Activated CD4-positive, alpha-beta T cell treated with anti-CD3 and anti-CD28 coated beads for 4 hours (primary cell): ENCODE measurements around the gene DAND5.
A peak's percentile ranks its signal among the peaks of the same experiment; 100 is the strongest.
"Not testable (repeated sequence)": the region's sequence is repeated elsewhere in the genome, so short reads cannot be mapped to it uniquely, and the experiment has no call there.

ENCODE experiments used
- DNase-seq, 2 donors: peaks; one replicate each; pipeline ENCODE4 v3.0.0-alpha.2; 2020

DAND5 gene

GRCh38 chr19:12946092-12946721 lies 23.2 kb upstream of the DAND5 start:
- DNase-seq, result peak; percentile 36 to 53

- no peak for DNase-seq
Observed at GRCh38 chr19:12946731-12947496, 22.5 kb upstream of the DAND5 start.

- no peak for DNase-seq
Observed at GRCh38 chr19:12947702-12948611, 21.4 kb upstream of the DAND5 start.

- DNase-seq, result no peak
Observed at GRCh38 chr19:12948612-12949362, 20.6 kb upstream of the DAND5 start.

- no peak for DNase-seq
Observed at GRCh38 chr19:12949363-12950283, 19.8 kb upstream of the DAND5 start.

GRCh38 chr19:12952050-12952449 lies 17.3 kb upstream of the DAND5 start:
- DNase-seq, result not testable (repeated sequence)

GRCh38 chr19:12952488-12953137 lies 16.8 kb upstream of the DAND5 start:
- no peak for DNase-seq

- no peak for DNase-seq
Observed at GRCh38 chr19:12953138-12953798, 16.1 kb upstream of the DAND5 start.

GRCh38 chr19:12953799-12954611 lies 15.4 kb upstream of the DAND5 start:
- no peak for DNase-seq

- no peak for DNase-seq
Observed at GRCh38 chr19:12954612-12954962, 14.8 kb upstream of the DAND5 start.

- not testable (repeated sequence) for DNase-seq
Observed at GRCh38 chr19:12955575-12955974, 13.8 kb upstream of the DAND5 start.

- DNase-seq, result no peak
Observed at GRCh38 chr19:12955996-12956395, 13.4 kb upstream of the DAND5 start.

GRCh38 chr19:12956446-12957388 lies 12.7 kb upstream of the DAND5 start, which contains the start of gene GADD45GIP1:
Gene GADD45GIP1, minus strand, starts transcription at chr19:12957223. Its CDS starts 11 bp downstream, at chr19:12957212.
- DNase-seq, result peak; percentile 82 to 84

GRCh38 chr19:12957389-12957952 lies 11.9 kb upstream of the DAND5 start:
- not testable (repeated sequence) for DNase-seq

GRCh38 chr19:12959481-12959880 lies 9.9 kb upstream of the DAND5 start:
- no peak for DNase-seq

- DNase-seq, result peak; percentile 71 to 84
Observed at GRCh38 chr19:12965017-12965811, 4.2 kb upstream of the DAND5 start.

- no peak for DNase-seq
Observed at GRCh38 chr19:12965812-12966135, 3.6 kb upstream of the DAND5 start.
